ES-I3 (cell line): ENCODE results near the gene CPB2.

Experiments used
- H3K36me3 ChIP-seq: 2 replicates; pipeline ENCODE4 v1.6.1; 2013; ENCODE audit warnings: mild to moderate bottlenecking, low read length, control low read depth, moderate library complexity; ENCODE audit not compliant: insufficient read depth
- H3K4me1 ChIP-seq: 2 replicates; pipeline ENCODE4 v1.6.1; 2013; ENCODE audit warnings: mild to moderate bottlenecking, control low read depth, low read length; ENCODE audit not compliant: insufficient read depth
- H3K9ac ChIP-seq: 2 replicates; pipeline ENCODE4 v1.6.1; 2013; ENCODE audit warnings: low read depth, mild to moderate bottlenecking, low read length, moderate library complexity
- H3K9me3 ChIP-seq: 2 replicates; pipeline ENCODE4 v1.6.1; 2013; ENCODE audit warnings: mild to moderate bottlenecking, low read length, moderate library complexity; ENCODE audit not compliant: control insufficient read depth, insufficient read depth

The CPB2 gene

DNA sequence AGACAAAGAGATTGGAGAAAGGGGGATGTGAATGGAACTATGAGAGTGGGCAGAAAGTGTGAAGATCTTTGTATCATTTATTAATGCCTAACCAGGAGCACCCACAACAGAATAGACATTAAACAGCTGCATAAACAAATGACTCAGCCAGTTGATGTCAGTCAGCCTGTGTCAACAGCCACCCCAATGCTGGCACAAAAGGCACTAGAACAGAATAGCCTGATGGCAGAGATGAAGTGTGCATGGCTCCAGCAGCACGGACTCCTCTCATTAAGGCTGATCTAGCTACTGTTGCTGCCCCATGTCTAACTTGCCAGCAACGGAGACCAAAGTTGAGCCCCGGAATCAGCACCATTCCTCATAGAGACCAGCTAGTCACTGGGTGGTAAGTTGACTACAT, 7.8 kb downstream of the CPB2 start:
- Histone ChIP-seq H3K4me1 (peaks cover 4% of the 10 kb centered on the region; the same call in 1 of the 2 replicates), H3K9me3 (no peaks in the 10 kb centered on the region), H3K9ac (no peak overlapping the region)

DNA sequence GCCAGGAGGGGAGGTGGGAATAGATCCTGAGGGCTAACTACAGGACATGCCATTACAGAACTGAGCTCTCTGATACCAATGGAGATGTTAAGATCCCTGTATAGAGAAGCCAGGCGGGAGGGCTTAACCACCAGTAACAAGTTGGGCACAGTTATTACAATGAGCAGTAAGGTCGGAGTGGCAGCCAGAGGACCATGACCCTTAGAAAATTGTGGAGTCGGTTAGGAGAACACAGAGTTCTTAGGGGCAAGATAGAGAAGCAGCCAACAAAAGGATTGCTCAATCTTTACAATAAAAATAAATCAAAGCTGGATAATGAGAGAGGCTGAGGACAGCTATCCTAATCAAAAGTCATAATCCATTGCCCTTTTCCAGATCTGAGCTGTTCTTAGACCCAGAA, 10.4 kb downstream of the CPB2 start:
- H3K4me1 ChIP-seq, result no peaks in the 10 kb centered on the region

More for the DNA sequence above, 7.8 kb downstream of the CPB2 start:
- no peaks in the 10 kb centered on the region for H3K36me3 ChIP-seq

DNA sequence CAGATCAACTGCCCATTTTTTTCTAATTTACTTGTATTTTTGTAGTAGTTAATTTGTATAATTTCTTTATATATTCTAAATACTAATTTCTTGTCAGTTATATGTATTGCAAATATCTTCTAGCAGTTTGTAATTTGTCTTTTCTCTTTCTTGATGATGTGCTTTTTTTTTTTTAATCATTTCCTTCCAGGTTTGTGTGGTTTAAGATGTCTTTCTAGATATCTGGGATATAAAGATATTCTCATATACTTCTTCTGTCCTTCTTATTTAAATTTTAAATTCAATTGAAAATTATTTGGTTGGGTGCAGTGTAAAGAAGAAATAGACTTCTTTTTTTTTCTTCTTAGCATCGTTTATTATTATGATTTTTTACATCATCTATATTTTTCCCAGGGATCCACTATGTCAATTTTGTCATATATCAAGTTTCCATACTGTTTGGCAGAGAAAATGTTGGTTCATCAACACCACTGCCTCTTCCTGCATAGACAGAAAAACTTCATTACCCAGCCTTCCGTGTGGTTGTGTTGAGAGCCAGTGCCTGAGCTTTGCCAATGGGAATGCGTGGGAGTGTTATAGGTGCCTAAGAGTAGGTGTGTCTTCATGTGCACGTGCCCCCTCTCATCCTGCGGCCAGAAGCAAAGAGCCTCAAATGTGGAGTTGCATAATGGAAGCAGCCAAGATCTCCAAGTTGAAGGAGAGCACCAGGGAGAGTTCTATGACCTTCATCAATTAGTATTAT, 15.8 kb downstream of the CPB2 start:
- Histone ChIP-seq H3K9me3 (no peaks in the 10 kb centered on the region), H3K4me1 (no peaks in the 10 kb centered on the region), H3K9ac (no peak overlapping the region), H3K36me3 (no peaks in the 10 kb centered on the region)

More for the DNA sequence above, 10.4 kb downstream of the CPB2 start:
- Histone ChIP-seq H3K36me3 (no peaks in the 10 kb centered on the region), H3K9ac (no peak overlapping the region), H3K9me3 (no peaks in the 10 kb centered on the region)

DNA sequence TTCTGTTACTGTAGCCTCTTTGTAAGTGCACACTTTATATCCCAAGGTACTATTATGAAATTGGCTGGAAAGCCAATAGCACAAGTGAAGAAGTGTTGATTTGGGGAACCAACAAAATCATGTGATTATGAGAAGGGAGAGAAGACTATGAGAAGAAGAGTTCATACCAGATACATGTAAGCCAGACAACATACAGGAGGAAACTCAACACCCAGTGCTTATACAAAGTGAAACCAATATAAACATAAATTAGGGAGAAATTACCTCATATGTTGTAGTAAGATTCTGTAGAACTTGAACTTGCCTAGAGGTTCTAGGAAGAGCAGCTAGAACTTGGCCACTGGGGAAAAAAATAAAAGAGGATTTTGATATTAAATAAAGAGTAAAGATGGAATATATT, 17.4 kb downstream of the CPB2 start:
- no peak overlapping the region for H3K9ac ChIP-seq
- H3K9me3 ChIP-seq, result no peaks in the 10 kb centered on the region
- no peaks in the 10 kb centered on the region for H3K36me3 ChIP-seq
- no peaks in the 10 kb centered on the region for H3K4me1 ChIP-seq

DNA sequence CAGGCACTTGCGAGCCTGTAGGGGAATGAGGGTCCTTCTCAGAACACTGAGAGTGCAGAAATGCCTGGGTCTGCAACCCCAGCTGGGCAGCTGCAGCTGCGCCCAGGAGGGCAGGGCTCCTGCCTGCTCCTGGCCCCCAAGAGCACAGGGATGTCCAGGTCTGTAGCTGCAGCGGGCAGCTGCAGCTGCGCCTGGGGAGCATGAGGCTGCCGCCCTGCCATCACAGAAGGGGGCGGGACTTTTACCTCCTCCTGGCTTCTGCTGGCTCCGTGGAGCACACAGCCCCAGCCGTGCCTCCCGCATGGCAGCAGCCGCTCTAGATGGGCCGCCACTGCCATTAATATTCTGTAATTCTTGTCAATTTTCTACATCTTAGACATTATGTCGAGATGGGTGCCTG, 17.8 kb downstream of the CPB2 start:
- Histone ChIP-seq H3K4me1 (no peaks in the 10 kb centered on the region), H3K9me3 (no peaks in the 10 kb centered on the region), H3K9ac (no peak overlapping the region), H3K36me3 (no peaks in the 10 kb centered on the region)

DNA sequence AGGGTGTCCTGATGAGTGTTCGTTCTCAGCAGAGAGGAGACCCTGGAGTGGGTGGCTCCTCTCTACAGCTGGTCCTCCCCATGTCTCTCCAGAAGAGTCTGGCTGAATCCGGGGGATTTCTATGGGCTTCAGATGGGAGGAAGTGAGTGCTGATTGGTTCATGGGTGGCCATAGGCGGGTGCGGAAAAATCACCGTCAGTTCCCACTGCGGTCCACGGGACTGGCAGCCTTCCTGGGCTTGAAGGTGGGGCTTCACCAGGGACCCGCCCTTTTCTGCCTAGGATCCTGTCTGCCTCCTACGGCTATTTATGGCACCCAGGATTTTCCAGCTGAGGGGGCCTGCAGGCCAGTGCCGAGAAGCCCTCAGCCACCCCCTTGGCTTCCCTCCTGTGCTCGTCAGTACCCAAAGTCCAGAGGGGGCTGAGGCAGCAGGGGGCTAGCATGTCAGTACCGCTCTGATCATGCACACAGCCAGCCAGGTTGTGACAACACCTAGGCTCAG, 18.4 kb downstream of the CPB2 start:
- H3K36me3 ChIP-seq, result no peaks in the 10 kb centered on the region
- no peaks in the 10 kb centered on the region for H3K9me3 ChIP-seq
- H3K4me1 ChIP-seq, result no peaks in the 10 kb centered on the region
- no peak overlapping the region for H3K9ac ChIP-seq

DNA sequence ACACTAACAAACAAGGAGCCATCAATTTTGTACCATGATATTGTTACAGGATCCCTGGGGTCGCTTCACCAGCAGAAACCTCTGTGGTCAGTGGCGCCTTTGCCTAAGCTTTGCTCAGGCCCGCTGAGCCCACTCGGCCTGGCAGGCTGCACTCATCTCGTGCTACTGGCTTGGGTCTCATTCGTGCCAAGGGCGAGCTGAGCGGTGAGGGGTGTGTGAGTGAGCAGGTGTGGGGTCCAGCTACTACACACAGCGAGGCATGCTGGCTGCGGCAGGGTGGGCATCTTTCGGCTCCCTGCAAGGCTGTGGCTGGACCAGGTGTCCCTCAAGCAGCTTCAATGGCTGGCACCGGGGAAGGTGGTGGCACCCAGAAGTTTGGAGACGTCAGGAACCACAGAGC, 19.1 kb downstream of the CPB2 start:
- H3K4me1 ChIP-seq, result no peaks in the 10 kb centered on the region
- H3K9ac ChIP-seq, result no peak overlapping the region
- no peaks in the 10 kb centered on the region for H3K9me3 ChIP-seq
- no peaks in the 10 kb centered on the region for H3K36me3 ChIP-seq

DNA sequence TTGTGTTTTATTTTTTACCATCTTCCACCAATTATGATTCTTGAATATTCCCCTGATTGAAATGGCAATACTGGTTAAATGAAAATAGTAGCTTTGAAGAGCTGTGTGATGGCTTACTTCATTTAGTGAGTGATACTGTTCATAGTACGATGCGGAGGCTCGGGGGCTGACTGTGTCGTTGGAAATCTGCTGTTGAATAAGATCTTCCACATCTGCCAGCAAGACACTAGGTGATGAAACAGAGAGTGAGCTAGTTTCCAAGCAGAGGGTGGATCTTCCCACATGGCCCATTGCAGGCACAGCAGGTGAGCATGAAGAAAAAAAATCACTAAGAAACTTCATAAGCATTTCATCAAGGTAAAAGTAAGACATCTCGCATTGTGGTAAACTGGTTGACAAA, 22.5 kb downstream of the CPB2 start:
- Histone ChIP-seq H3K36me3 (no peaks in the 10 kb centered on the region), H3K4me1 (no peaks in the 10 kb centered on the region), H3K9me3 (no peaks in the 10 kb centered on the region), H3K9ac (no peak overlapping the region)

DNA sequence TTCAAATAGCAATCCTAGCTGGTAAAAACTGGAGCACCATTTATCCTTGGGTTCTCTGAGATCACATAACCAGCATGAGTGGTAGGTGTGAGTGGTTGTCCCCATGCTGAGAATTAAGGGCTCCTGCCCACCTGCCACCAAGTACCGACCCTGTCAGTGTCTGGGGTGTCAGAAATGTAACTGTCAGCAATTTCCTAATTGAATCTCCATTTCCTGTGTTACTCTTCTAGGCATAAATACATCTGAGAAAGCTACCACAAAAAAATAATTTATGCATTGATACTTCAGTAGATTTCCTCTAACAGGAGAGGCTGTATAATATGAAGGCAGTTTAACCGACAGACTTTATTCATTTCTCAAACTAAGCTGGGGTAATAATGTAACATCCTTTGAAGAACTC, 25.1 kb downstream of the CPB2 start:
- Histone ChIP-seq H3K9me3 (no peaks in the 10 kb centered on the region), H3K4me1 (no peaks in the 10 kb centered on the region), H3K9ac (no peak overlapping the region), H3K36me3 (no peaks in the 10 kb centered on the region)

DNA sequence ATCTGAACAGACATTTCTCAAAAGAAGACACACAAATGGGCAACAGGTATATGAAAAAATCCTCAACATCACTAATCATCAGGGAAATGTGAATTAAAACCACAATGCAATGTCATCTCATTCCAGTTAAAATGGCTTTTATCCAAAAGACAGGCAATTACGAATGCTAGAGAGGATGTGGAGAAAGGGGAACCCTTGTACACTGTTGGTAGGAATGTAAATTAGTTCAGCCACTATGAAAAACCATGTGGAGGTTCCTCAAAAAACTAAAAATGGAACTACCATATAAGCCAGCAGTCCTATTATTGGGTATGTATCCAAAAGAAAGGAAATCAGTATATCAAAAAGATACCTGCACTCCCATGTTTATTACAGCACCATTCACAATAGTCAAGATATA, 27.6 kb downstream of the CPB2 start:
- Histone ChIP-seq H3K9ac (no peak overlapping the region), H3K9me3 (no peaks in the 10 kb centered on the region; the same call in 1 of the 2 replicates), H3K4me1 (no peaks in the 10 kb centered on the region), H3K36me3 (no peaks in the 10 kb centered on the region)

DNA sequence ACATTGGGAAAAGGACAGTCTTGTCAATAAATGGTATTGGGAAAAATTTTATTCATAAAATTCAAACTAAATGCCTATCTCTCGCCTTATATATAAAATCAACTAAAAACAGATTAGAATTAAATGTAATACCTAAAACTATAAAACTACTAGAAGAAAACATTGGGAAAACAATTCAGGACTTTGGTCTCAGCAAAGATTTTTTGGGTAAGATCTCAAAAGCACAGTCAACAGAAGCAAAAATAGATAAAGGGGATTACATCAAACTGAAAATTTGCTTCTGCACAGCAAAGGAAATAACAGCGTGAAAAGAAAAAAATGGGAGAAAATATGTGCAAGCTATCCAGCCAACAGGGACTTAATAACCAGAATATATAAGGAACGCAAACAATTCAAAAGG, 28.0 kb downstream of the CPB2 start:
- Histone ChIP-seq H3K36me3 (no peaks in the 10 kb centered on the region), H3K9ac (no peak overlapping the region), H3K4me1 (no peaks in the 10 kb centered on the region), H3K9me3 (no peaks in the 10 kb centered on the region; the same call in 1 of the 2 replicates)

DNA sequence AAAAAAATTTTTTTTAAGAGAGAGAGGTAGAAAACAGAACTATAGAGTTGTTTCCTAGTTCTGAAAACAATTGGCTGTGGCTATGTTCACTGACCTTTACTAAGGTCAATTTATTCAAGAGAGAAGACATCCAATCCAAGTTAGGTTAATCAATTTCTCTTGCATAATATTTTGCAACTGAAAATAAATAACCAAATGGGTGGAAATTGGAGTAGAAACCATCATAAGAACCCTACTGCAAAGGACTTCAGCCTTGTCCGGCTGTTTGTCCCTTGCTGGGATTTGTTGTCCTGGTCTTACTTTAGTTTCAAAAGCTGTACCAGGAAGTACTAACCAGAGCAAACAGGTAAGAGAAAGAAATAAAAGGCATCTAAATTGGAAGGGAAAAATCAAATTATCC, 29.0 kb downstream of the CPB2 start:
- H3K4me1 ChIP-seq, result no peaks in the 10 kb centered on the region
- H3K36me3 ChIP-seq, result no peaks in the 10 kb centered on the region
- no peak overlapping the region for H3K9ac ChIP-seq
- no peaks in the 10 kb centered on the region; the same call in 1 of the 2 replicates for H3K9me3 ChIP-seq

DNA sequence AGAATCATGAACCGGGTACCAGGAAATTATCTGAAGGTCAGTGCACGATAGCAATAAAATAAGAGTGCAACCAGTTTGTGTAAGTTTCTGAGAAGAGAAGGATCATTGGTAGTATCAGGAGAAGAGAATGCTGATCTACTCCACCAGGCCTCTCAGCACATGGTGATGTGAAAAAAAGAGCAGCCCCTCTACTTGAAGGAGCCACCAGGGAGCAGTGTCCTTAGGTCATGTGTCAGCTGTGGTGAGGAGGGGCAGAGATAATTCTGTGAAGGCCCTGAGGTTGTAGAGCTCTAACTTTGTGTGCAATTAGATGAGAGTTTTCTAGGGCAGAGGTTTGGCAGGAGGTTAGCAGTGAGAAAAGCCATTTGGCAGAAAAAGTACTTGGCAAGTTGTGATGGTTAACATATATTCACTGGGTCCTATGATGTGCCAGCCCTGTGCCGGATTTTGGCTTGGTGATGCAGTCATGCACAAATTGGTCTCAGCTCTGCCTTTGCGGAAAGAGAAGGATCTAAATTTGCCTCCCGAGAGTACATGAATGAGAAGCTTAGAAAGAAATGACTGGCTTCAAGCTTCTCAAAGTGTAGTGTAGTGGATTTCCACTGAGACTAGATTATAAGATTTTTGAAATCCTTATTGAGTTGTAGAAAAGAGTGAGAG, 33.1 kb downstream of the CPB2 start:
- no peaks in the 10 kb centered on the region for H3K36me3 ChIP-seq
- no peaks in the 10 kb centered on the region for H3K4me1 ChIP-seq
- H3K9me3 ChIP-seq, result no peaks in the 10 kb centered on the region; the same call in 1 of the 2 replicates
- no peak overlapping the region for H3K9ac ChIP-seq

DNA sequence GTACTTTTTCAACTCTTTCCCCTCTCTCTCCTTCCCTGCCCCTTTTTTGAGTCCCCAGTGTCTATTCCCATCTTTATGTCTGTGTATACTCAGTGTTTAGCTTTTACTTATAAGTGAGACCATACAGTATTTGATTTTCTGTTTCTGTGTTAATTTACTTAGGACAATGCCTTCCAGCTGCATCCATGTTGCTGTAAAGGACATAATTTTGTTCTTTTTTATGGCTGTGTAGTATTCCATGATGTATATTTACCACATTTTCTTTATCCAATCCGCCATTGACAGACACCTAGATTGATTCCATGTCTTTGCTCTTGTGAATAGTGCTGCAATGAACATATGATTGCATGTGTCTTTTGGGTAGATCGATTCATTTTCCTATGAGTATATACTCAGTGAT, 41.5 kb downstream of the CPB2 start:
- Histone ChIP-seq H3K4me1 (no peaks in the 10 kb centered on the region), H3K9ac (no peak overlapping the region), H3K36me3 (no peaks in the 10 kb centered on the region), H3K9me3 (no peaks in the 10 kb centered on the region)

DNA sequence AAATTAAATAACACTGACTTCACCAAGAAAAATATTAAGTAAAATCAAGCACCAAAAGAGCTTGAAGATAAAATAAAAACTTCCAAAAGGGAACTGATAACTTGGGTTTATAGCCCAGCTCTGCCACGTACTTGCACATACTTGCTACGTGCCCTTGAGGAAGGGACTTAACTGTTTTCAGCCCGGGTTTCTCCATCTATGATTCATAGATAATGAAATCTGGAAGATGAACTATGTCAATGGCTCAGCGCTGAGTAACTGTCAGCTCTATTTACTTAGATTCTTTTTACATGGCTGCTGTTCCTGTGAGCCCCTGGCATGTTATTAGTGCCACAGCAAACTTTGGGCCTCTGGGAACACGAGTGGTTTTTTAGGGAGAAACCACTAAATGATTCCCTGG, 42.6 kb downstream of the CPB2 start:
- H3K36me3 ChIP-seq, result no peaks in the 10 kb centered on the region
- no peaks in the 10 kb centered on the region for H3K4me1 ChIP-seq
- H3K9me3 ChIP-seq, result no peaks in the 10 kb centered on the region
- H3K9ac ChIP-seq, result no peak overlapping the region
